Endothelial cell of umbilical vein (primary cell): ENCODE data around the gene SPECC1L. TPM values are rescaled to one million over a fixed set of nuclear protein-coding genes. Genes with fewer than 3 reads are reported as not detected.

Experiments used
- BruUV-seq: library from RNA; stranded (reverse); fragments of 400-500 nt; replicated peaks from 2 replicates; lab custom pipeline; 2021; lab: Mats Ljungman, UMichigan
- CTCF ChIA-PET: fragments of 300-600, 350-600 bp; sonication (Branson Sonifier 250); formaldehyde crosslinking; loops from one replicate; lab custom pipeline; 2021; ENCODE audit warnings: antibody characterized with exemption, inconsistent platforms; lab: Charles Lee
- POLR2A ChIA-PET: fragments of 300-600, 350-600 bp; sonication (Branson Sonifier 250); formaldehyde crosslinking; loops from one replicate; lab custom pipeline; 2021; ENCODE audit warnings: antibody characterized with exemption, inconsistent platforms; lab: Charles Lee
- DNase-seq: peaks from one replicate; pipeline ENCODE4 v3.0.0-alpha.2; 2011; ENCODE audit warnings: low read depth, low spot score
- FAIRE-seq: peaks from 2 replicates; lab custom pipeline; 2011; peaks lifted over from hg19 to GRCh38; lab: Jason Lieb, UNC
- H2AFZ ChIP-seq: 2 replicates; pipeline ENCODE4 v1.6.0; 2012; ENCODE audit warnings: low read depth, low read length, control low read depth, inconsistent platforms
- H3K27ac ChIP-seq: 2 replicates; pipeline ENCODE4 v1.5.1; 2011; ENCODE audit warnings: low read depth, mild to moderate bottlenecking, control low read depth, low read length, moderate library complexity; ENCODE audit not compliant: insufficient read depth
- H3K27me3 ChIP-seq, 2 experiments: 2 replicates each; pipeline versions ENCODE4 v1.6.0 to v1.6.1; 2011; ENCODE audit warnings: low read length in 2 of 2, mixed read lengths in 1 of 2; ENCODE audit not compliant: control insufficient read depth in 2 of 2, insufficient read depth in 2 of 2
- H3K36me3 ChIP-seq, 2 experiments: 2 replicates in 1 of 2; 3 replicates in 1 of 2; pipeline ENCODE4 v1.5.1; 2011; ENCODE audit warnings: low read length in 2 of 2, mild to moderate bottlenecking in 1 of 2, moderate library complexity in 1 of 2; ENCODE audit not compliant: control insufficient read depth in 2 of 2, insufficient read depth in 2 of 2; ENCODE audit errors: extremely low read depth in 1 of 2
- H3K4me1 ChIP-seq: 3 replicates; pipeline ENCODE4 v1.5.1; 2011; ENCODE audit warnings: mild to moderate bottlenecking, low read length; ENCODE audit not compliant: control insufficient read depth, insufficient read depth; ENCODE audit errors: extremely low read depth
- H3K4me2 ChIP-seq: 2 replicates; pipeline ENCODE4 v1.6.1; 2011; ENCODE audit warnings: low read length, control low read depth, mixed read lengths; ENCODE audit not compliant: insufficient read depth
- H3K4me3 ChIP-seq, 3 experiments: fragments of 200-600 bp in 1 of 3; sonication (generic), shearing (Covaris generic) in 1 of 3; replicated peaks in 1 of 3; 2 replicates each; pipeline ENCODE4 v1.5.1; 2011 to 2016; ENCODE audit warnings: control low read depth in 3 of 3, low read length in 3 of 3, mild to moderate bottlenecking in 2 of 3, inconsistent platforms in 1 of 3, low read depth in 1 of 3, moderate library complexity in 1 of 3; ENCODE audit not compliant: insufficient read depth in 1 of 3
- H3K79me2 ChIP-seq: 2 replicates; pipeline ENCODE4 v1.6.0; 2012; ENCODE audit warnings: low read length, inconsistent platforms; ENCODE audit not compliant: control insufficient read depth, insufficient read depth
- H3K9ac ChIP-seq: replicated peaks from 2 replicates; pipeline ENCODE3; 2011; ENCODE audit warnings: low read length, control low read depth; ENCODE audit not compliant: insufficient read depth; ENCODE audit errors: extremely low read depth
- H3K9me1 ChIP-seq: replicated peaks from 3 replicates; pipeline ENCODE4 v1.6.0; 2011; ENCODE audit warnings: mild to moderate bottlenecking, low read length; ENCODE audit not compliant: control insufficient read depth, insufficient read depth; ENCODE audit errors: extremely low read depth
- H3K9me3 ChIP-seq: replicated peaks from 2 replicates; pipeline ENCODE4 v1.5.1; 2012; ENCODE audit warnings: low read length, inconsistent platforms; ENCODE audit not compliant: control insufficient read depth, insufficient read depth
- H4K20me1 ChIP-seq: replicated peaks from 2 replicates; pipeline ENCODE3; 2011; ENCODE audit warnings: mild to moderate bottlenecking, low read length; ENCODE audit not compliant: control insufficient read depth, insufficient read depth; ENCODE audit errors: extremely low read depth
- EZH2 ChIP-seq: IDR thresholded peaks from 2 replicates; pipeline ENCODE4 v1.6.1; 2012; ENCODE audit warnings: borderline replicate concordance, low read depth, mild to moderate bottlenecking, moderate library complexity, low read length, inconsistent platforms; ENCODE audit not compliant: severe bottlenecking
- FOS ChIP-seq: IDR thresholded peaks from 2 replicates; pipeline ENCODE4 v1.6.1; 2011; ENCODE audit warnings: mild to moderate bottlenecking, low read length, moderate library complexity, borderline replicate concordance; ENCODE audit not compliant: insufficient read depth
- GATA2 ChIP-seq: IDR thresholded peaks from 2 replicates; pipeline ENCODE4 v1.7.0; 2011; ENCODE audit warnings: low read depth, mild to moderate bottlenecking, moderate library complexity, mixed read lengths, low read length; ENCODE audit not compliant: insufficient read length, insufficient read depth
- JUN ChIP-seq: IDR thresholded peaks from 2 replicates; pipeline ENCODE4 v1.6.1; 2011; ENCODE audit warnings: borderline replicate concordance, low read depth; ENCODE audit not compliant: insufficient read length, insufficient read depth
- MYC ChIP-seq: IDR thresholded peaks from one replicate; pipeline ENCODE4 v1.6.1; 2011; ENCODE audit warnings: mild to moderate bottlenecking, low read depth, low read length
- POLR2A ChIP-seq: IDR thresholded peaks from 2 replicates; pipeline ENCODE4 v1.6.1; 2012; ENCODE audit warnings: low read depth, mild to moderate bottlenecking, control low read depth, low read length
- POLR2AphosphoS5 ChIP-seq: IDR thresholded peaks from 2 replicates; pipeline ENCODE4 v1.6.1; 2012; ENCODE audit warnings: low read depth, mild to moderate bottlenecking, control low read depth, low read length, moderate library complexity; ENCODE audit not compliant: insufficient read depth
- dilution Hi-C: fragments of 300-500 bp; cut with MboI; formaldehyde crosslinking; loops from one replicate; pipeline ENCODE4 v1.15.0; 2019; ENCODE audit warnings: low sequenced_read_pairs; ENCODE audit not compliant: extremely low pct_ligation_motif_present
- intact Hi-C: fragments of 100-400 bp; cut with micrococcal nuclease; formaldehyde crosslinking; loops from one replicate; pipeline ENCODE4 v1.10.0; 2022
- polyA plus RNA-seq, 4 experiments: library from polyadenylated mRNA; depleted of rRNA in 3 of 4; stranded (reverse) in 3 of 4; unstranded in 1 of 4; fragments of >200 nt; gene quantifications; 2 replicates each; pipeline versions ENCODE4 v1.2.1 to v1.2.3, GENCODE V29; 2011 to 2012; ENCODE audit warnings: missing spikeins in 1 of 4
- total RNA-seq: library from RNA; stranded (reverse); gene quantifications from 2 replicates; pipeline ENCODE4 v1.2.3, GENCODE V29; 2021
- TF ChIP-seq, protein P1 (sequence below), 2 donors: IDR thresholded peaks; 1 replicate in 1 of 2; 2 replicates in 1 of 2; pipeline ENCODE4 v1.5.1; 2011; ENCODE audit warnings: low read length in 2 of 2, mild to moderate bottlenecking in 2 of 2, moderate library complexity in 2 of 2, control low read depth in 1 of 2, inconsistent platforms in 1 of 2, low read depth in 1 of 2; ENCODE audit not compliant: insufficient read depth in 1 of 2; ENCODE audit errors: extremely low read depth in 1 of 2
- TF ChIP-seq, protein P2 (sequence below): IDR thresholded peaks from 2 replicates; pipeline ENCODE4 v1.6.1; 2011; ENCODE audit not compliant: insufficient read depth, insufficient read length

SPECC1L gene
- total and polyA plus RNA-seq, 2 donors (not counting 3 experiments of a cell fraction or from before 2014, with no cell fraction given) = 22.8 to 79.3 TPM

DNA sequence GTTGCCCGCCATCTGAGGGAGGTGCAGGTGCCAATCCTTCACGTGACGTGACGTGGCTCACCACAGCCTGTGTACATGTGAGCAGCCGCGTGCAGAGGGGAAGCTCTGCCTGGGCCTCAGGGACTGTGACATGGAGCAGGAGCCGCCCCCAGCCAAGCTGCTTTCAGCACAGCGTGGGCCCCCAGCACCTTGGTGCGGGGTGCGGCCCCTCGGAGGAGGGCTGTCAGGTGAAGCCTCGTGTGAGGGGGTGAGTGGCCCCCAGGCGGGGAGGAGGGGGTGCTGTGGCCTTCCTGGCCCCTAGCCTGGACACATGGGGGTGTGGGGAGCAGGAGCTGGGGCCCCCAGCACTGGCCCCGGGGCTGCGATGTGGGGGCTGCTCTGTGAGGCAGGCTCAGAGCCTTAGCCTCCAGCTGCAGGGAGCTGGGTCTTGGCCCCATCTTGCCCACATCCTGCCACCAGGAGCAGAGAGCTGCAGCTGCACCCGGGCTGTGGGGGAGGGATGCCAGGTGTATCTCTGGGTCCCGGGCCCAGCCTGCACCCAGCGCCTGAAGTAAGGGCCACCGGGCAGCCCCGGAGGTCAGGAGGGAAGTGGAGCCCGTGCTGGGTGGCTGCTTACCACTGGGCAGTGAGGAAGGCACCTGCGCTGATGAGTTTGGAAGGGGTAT is 157.0 kb downstream of the SPECC1L start, which contains the start of gene ADORA2A:
Gene ADORA2A (plus strand): TSS at position 100 of the 665 bp plus-strand sequence. CDS start 5,806 bp downstream, outside the sequence.
- H3K36me3 ChIP-seq = peaks cover 0 to 2% of the 10 kb centered on the region in 2 experiments
- no peaks in the 10 kb centered on the region for H4K20me1 ChIP-seq
- POLR2A ChIA-PET = no interaction called here
- no TSS peak for BruUV-seq
- peaks cover 13% of the 10 kb centered on the region for H3K4me1 ChIP-seq
- no peaks in the 10 kb centered on the region for H3K27me3 ChIP-seq
- H3K9me1 ChIP-seq = no peaks in the 10 kb centered on the region
- H3K4me2 ChIP-seq = no peak within 1 kb of the TSS
- FAIRE-seq = no peak
- H3K9ac ChIP-seq = no peak within 1 kb of the TSS
- H3K4me3 ChIP-seq = no peak within 1 kb of the TSS
- CTCF ChIA-PET = interaction anchor here (0.6 to 7.7 kb wide), 4 partner anchors 17 to 82 kb away, joined by 3 to 64 read pairs (median 4); no protein-coding TSS in a partner anchor
- TF ChIP-seq FOS = no peak
- no peak for TF ChIP-seq MYC
- TF ChIP-seq, protein P1, sequence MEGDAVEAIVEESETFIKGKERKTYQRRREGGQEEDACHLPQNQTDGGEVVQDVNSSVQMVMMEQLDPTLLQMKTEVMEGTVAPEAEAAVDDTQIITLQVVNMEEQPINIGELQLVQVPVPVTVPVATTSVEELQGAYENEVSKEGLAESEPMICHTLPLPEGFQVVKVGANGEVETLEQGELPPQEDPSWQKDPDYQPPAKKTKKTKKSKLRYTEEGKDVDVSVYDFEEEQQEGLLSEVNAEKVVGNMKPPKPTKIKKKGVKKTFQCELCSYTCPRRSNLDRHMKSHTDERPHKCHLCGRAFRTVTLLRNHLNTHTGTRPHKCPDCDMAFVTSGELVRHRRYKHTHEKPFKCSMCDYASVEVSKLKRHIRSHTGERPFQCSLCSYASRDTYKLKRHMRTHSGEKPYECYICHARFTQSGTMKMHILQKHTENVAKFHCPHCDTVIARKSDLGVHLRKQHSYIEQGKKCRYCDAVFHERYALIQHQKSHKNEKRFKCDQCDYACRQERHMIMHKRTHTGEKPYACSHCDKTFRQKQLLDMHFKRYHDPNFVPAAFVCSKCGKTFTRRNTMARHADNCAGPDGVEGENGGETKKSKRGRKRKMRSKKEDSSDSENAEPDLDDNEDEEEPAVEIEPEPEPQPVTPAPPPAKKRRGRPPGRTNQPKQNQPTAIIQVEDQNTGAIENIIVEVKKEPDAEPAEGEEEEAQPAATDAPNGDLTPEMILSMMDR (IDR thresholded peaks at IDR 0.05; ENCODE audit: extremely low read depth in 1 of 2, insufficient read depth in 1 of 2, low read depth in 1 of 2, low read length in 2 of 2) = no peak
- no peak for TF ChIP-seq POLR2AphosphoS5
- no peak for TF ChIP-seq GATA2
- no peak for TF ChIP-seq POLR2A
- no peak for TF ChIP-seq EZH2
- TF ChIP-seq, protein P2, sequence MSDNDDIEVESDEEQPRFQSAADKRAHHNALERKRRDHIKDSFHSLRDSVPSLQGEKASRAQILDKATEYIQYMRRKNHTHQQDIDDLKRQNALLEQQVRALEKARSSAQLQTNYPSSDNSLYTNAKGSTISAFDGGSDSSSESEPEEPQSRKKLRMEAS = no peak
- TF ChIP-seq JUN = no peak
- H3K79me2 ChIP-seq = no peaks in the 10 kb centered on the region
- H3K27ac ChIP-seq = no peak within 1 kb of the TSS
- intact Hi-C loops = loop anchor here (5.0 kb wide), 1 partner anchor 40 kb away; no protein-coding TSS in a partner anchor
- dilution Hi-C loops = no loop called here
- no peaks in the 10 kb centered on the region for H3K9me3 ChIP-seq
- no peak within 1 kb of the TSS for H2AFZ ChIP-seq
- DNase-seq = no peak
